ENCODE results near the gene GRWD1. TPM values are rescaled to one million over a fixed set of nuclear protein-coding genes. Genes with fewer than 3 reads are reported as not detected.

Gene GRWD1
- total and polyA plus RNA-seq, 2 experiments from 2014 or later = 25.2 to 33.1 TPM

- Histone ChIP-seq H2AFZ (peak overlapping the region; percentile 78), H4K20me1 (ENCODE audit: insufficient read depth, poor library complexity, severe bottlenecking) (no peaks in the 10 kb centered on the region), H3K9me3 (ENCODE audit: low read depth) (no peaks in the 10 kb centered on the region), H3K4me1 (ENCODE audit: insufficient read depth) (peaks cover 38% of the 10 kb centered on the region), H3K4me2 (peak overlapping the region; percentile 85), H3K79me2 (no peaks in the 10 kb centered on the region), H3K9me2 (replicated peaks; ENCODE audit: insufficient read depth) (no peaks in the 10 kb centered on the region), H3K36me3 (replicated peaks; ENCODE audit: insufficient read depth, low read depth) (no peaks in the 10 kb centered on the region), H3K27ac (peak overlapping the region; percentile 48), H3K4me3 (no peak overlapping the region), H3K27me3 (peaks cover 50% of the 10 kb centered on the region)
- TF ChIP-seq EZH2 (IDR thresholded peaks at IDR 0.05; ENCODE audit: borderline replicate concordance) = no peak
- TF ChIP-seq EZH2phosphoT487 (IDR thresholded peaks at IDR 0.05; ENCODE audit: low read depth, severe bottlenecking, unreplicated experiment) = no peak
- TF ChIP-seq CTCF (IDR thresholded peaks at IDR 0.05; ENCODE audit: poor library complexity) = no peak
- WGBS (ENCODE audit: low lambda C conversion rate, missing lambda C conversion rate) = 65% methylated on average over 21 of the region's 22 CpGs
- DNase-seq (ENCODE audit: low spot score) = no peak
These were observed 48.3 kb upstream of the GRWD1 start for GRCh38 chr19:48397263-48398101.

- H3K27ac ChIP-seq = peak overlapping the region; percentile 48
- no peaks in the 10 kb centered on the region for H4K20me1 ChIP-seq (ENCODE audit: insufficient read depth, poor library complexity, severe bottlenecking)
- peak overlapping the region; percentile 78 for H2AFZ ChIP-seq
- H3K4me3 ChIP-seq = peak overlapping the region; percentile 36
- H3K79me2 ChIP-seq = no peaks in the 10 kb centered on the region
- peaks cover 47% of the 10 kb centered on the region for H3K27me3 ChIP-seq
- H3K36me3 ChIP-seq (replicated peaks; ENCODE audit: insufficient read depth, low read depth) = no peaks in the 10 kb centered on the region
- WGBS (ENCODE audit: low lambda C conversion rate, missing lambda C conversion rate) = 8% methylated on average over 9 of the region's 17 CpGs
- peak overlapping the region; percentile 85 for H3K4me2 ChIP-seq
- DNase-seq (ENCODE audit: low spot score) = no peak
- H3K4me1 ChIP-seq (ENCODE audit: insufficient read depth) = peaks cover 38% of the 10 kb centered on the region
- no peaks in the 10 kb centered on the region for H3K9me2 ChIP-seq (replicated peaks; ENCODE audit: insufficient read depth)
- no peaks in the 10 kb centered on the region for H3K9me3 ChIP-seq (ENCODE audit: low read depth)
- TF ChIP-seq EZH2 (IDR thresholded peaks at IDR 0.05; ENCODE audit: borderline replicate concordance) (no peak), EZH2phosphoT487 (IDR thresholded peaks at IDR 0.05; ENCODE audit: low read depth, severe bottlenecking, unreplicated experiment) (no peak), CTCF (IDR thresholded peaks at IDR 0.05; ENCODE audit: poor library complexity) (no peak)
These were observed 47.7 kb upstream of the GRWD1 start for GRCh38 chr19:48398102-48398374.

GRCh38 chr19:48398375-48399235 is 47.2 kb upstream of the GRWD1 start:
- no peaks in the 10 kb centered on the region for H3K36me3 ChIP-seq (replicated peaks; ENCODE audit: insufficient read depth, low read depth)
- H4K20me1 ChIP-seq (ENCODE audit: insufficient read depth, poor library complexity, severe bottlenecking) = no peaks in the 10 kb centered on the region
- no peaks in the 10 kb centered on the region for H3K9me3 ChIP-seq (ENCODE audit: low read depth)
- H2AFZ ChIP-seq = peak overlapping the region; percentile 78
- no peaks in the 10 kb centered on the region for H3K79me2 ChIP-seq
- peak overlapping the region; percentile 36 for H3K4me3 ChIP-seq
- H3K27ac ChIP-seq = peak overlapping the region; percentile 52
- peak; percentile 90 for DNase-seq (ENCODE audit: low spot score)
- no peaks in the 10 kb centered on the region for H3K9me2 ChIP-seq (replicated peaks; ENCODE audit: insufficient read depth)
- H3K4me1 ChIP-seq (ENCODE audit: insufficient read depth) = peaks cover 33% of the 10 kb centered on the region
- H3K4me2 ChIP-seq = peak overlapping the region; percentile 85
- WGBS (ENCODE audit: low lambda C conversion rate, missing lambda C conversion rate) = 11% methylated on average over 55 of the region's 104 CpGs
- TF ChIP-seq EZH2 (IDR thresholded peaks at IDR 0.05; ENCODE audit: borderline replicate concordance) = no peak
- TF ChIP-seq EZH2phosphoT487 (IDR thresholded peaks at IDR 0.05; ENCODE audit: low read depth, severe bottlenecking, unreplicated experiment) = no peak
- no peak for TF ChIP-seq CTCF (IDR thresholded peaks at IDR 0.05; ENCODE audit: poor library complexity)
- peaks cover 41% of the 10 kb centered on the region for H3K27me3 ChIP-seq
